ENCODE measurements around the gene CAMTA1. TPM values are rescaled to one million over a fixed set of nuclear protein-coding genes. Genes with fewer than 3 reads are reported as not detected.
A peak's percentile ranks its signal among the peaks of the same experiment; 100 is the strongest.

CAMTA1 gene
- total RNA-seq, 1 donor: 56.1 TPM

GRCh38 chr1:7303554-7304317, 518.5 kb downstream of the CAMTA1 start:
- no peak overlapping the region for H3K4me3 ChIP-seq (ENCODE audit: low read depth, low read length)
- DNase-seq (ENCODE audit: low read depth): no peak
- TF ChIP-seq CTCF (IDR thresholded peaks at IDR 0.05; ENCODE audit: insufficient read depth, low read depth, low read length): no peak

DNA sequence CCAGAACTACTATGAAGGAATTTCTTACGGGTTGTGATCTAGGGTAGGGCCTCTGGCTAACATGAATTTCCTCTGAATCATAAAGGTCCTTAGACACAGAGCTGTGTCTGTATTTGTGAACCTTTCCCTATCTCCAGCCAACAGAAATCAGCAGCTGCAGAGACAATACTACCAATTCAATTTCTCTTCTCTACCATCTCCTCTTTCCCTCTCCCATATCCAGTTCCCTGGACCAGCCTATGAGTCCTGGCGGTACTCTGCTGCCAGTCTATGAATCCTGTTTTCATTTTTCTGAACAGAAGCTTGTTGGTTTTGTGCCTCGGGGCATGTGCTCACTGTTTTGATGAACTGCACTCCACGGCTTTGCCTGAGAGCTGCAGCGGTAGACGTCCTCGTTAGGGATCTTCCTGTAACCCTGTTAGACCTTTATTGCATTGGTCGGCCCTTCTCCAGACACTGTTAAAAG, 527.9 kb downstream of the CAMTA1 start:
- no peak for TF ChIP-seq CTCF (IDR thresholded peaks at IDR 0.05; ENCODE audit: insufficient read depth, low read depth, low read length)

DNA sequence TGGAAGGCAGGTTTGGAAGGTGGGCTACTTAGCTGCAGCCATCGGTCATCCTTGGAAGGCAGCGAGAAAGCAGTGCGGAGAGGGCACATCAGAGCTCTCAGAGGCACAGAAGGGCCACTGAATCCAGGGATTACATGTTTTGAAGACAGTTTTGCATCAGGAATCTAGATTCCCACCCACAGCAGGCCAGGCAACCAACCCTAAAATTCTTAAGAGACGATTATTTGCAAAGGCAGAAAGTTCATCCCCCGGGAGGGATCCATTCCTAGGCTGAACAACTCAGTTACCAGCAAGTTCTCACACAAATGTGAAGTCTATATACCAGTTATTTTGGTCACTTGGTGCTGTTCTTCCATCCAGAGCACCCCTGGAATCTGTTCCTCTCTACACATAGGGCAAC, 528.6 kb downstream of the CAMTA1 start:
- H3K4me3 ChIP-seq (ENCODE audit: low read depth, low read length): no peak overlapping the region
- TF ChIP-seq CTCF (IDR thresholded peaks at IDR 0.05; ENCODE audit: insufficient read depth, low read depth, low read length): no peak
- DNase-seq (ENCODE audit: low read depth): no peak

More for the DNA sequence above, 527.9 kb downstream of the CAMTA1 start:
- DNase-seq (ENCODE audit: low read depth): peak; percentile 28
- no peak overlapping the region for H3K4me3 ChIP-seq (ENCODE audit: low read depth, low read length)

DNA sequence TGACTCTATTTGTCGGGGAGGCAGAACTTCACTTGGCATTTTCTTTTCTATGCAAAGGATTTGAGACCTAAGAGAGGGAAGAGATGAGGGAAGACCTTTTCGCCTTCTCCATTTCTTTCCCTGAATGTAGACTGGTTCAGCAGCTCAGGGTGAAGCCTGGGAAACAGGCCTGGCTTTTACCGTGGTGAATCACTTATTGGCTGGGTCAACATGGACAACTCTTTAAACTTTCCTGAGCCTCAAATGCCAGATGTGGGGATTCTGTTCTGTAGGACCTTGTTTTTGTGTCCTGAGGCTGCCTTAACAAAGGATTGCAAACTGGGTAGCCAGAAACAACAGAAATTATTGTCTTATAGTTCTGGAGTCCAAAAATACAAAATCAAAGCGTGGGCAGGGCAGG, 530.1 kb downstream of the CAMTA1 start:
- no peak overlapping the region for H3K4me3 ChIP-seq (ENCODE audit: low read depth, low read length)
- no peak for TF ChIP-seq CTCF (IDR thresholded peaks at IDR 0.05; ENCODE audit: insufficient read depth, low read depth, low read length)
- peak; percentile 38 for DNase-seq (ENCODE audit: low read depth)

DNA sequence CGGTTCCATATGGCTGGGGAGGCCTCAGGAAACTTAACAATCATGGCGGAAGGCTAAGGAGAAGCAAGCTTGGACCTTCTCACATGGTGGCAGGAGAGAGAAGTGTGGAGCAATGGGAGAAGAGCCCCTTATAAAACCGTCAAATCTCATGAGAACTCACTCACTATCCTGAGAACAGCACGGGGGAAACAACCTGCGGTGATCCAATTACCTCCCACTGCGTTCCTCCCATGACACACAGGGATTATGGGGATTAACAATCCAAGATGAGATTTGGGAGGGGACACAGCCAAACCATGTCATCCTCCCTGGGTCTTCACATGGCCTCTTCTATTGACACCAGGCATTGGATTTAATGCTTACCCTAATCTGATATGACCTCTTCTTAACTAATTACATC, 530.7 kb downstream of the CAMTA1 start:
- TF ChIP-seq CTCF (IDR thresholded peaks at IDR 0.05; ENCODE audit: insufficient read depth, low read depth, low read length): no peak
- DNase-seq (ENCODE audit: low read depth): no peak
- H3K4me3 ChIP-seq (ENCODE audit: low read depth, low read length): no peak overlapping the region

GRCh38 chr1:7317888-7318287, 532.6 kb downstream of the CAMTA1 start:
- no peak for TF ChIP-seq CTCF (IDR thresholded peaks at IDR 0.05; ENCODE audit: insufficient read depth, low read depth, low read length)
- DNase-seq (ENCODE audit: low read depth): no peak

GRCh38 chr1:7319196-7319595, 533.9 kb downstream of the CAMTA1 start:
- DNase-seq (ENCODE audit: low read depth): no peak
- TF ChIP-seq CTCF (IDR thresholded peaks at IDR 0.05; ENCODE audit: insufficient read depth, low read depth, low read length): no peak
- no peak overlapping the region for H3K4me3 ChIP-seq (ENCODE audit: low read depth, low read length)

More at GRCh38 chr1:7317888-7318287, 532.6 kb downstream of the CAMTA1 start:
- H3K4me3 ChIP-seq (ENCODE audit: low read depth, low read length): no peak overlapping the region

Measured in fibroblast of villous mesenchyme (primary cell).